OCI-LY3 (cell line): ENCODE results near the gene TP53.

Experiments
- CTCF ChIP-seq: fragments of 200-600, 300-600 bp; sonication (generic); IDR thresholded peaks from 2 replicates; pipeline ENCODE4 v1.5.1; 2014; ENCODE audit warnings: antibody characterized with exemption, low read length, low read depth
- EZH2phosphoT487 ChIP-seq: fragments of 200-600 bp; shearing (Covaris generic); IDR thresholded peaks from 2 replicates; pipeline ENCODE4 v1.6.1; 2018; ENCODE audit warnings: antibody characterized with exemption, mixed run types, low read depth

GRCh38 chr17:7716901-7717755, 29.8 kb upstream of the TP53 start, which contains the start of gene DNAH2:
- TF ChIP-seq EZH2phosphoT487 (no peak), CTCF (peak; percentile 52)
